ENCODE measurements around the gene TYRP1. TPM values are rescaled to one million over a fixed set of nuclear protein-coding genes. Genes with fewer than 3 reads are reported as not detected.

The TYRP1 gene
- total RNA-seq, 1 donor from 2014 or later = not detected

- Mint-ChIP-seq H3K4me1 (peaks cover 10% of the 10 kb centered on the region), H3K36me3 (ENCODE audit: low read depth) (no peaks in the 10 kb centered on the region), H3K27me3 (ENCODE audit: low read depth) (no peaks in the 10 kb centered on the region), H3K4me3 (no peak overlapping the region), H3K27ac (ENCODE audit: unreplicated experiment) (no peak overlapping the region), H3K9me3 (no peaks in the 10 kb centered on the region)
- DNase-seq (ENCODE audit: low read depth, low spot score) = no peak
- TF ChIP-seq CTCF (conservative IDR thresholded peaks at IDR 0.05) = no peak
Measured at GRCh38 chr9:12718482-12719026, 25.4 kb downstream of the TYRP1 start.

- no peaks in the 10 kb centered on the region for H3K36me3 Mint-ChIP-seq (ENCODE audit: low read depth)
- peaks cover 10% of the 10 kb centered on the region for H3K4me1 Mint-ChIP-seq
- no peak overlapping the region for H3K27ac Mint-ChIP-seq (ENCODE audit: unreplicated experiment)
- H3K4me3 Mint-ChIP-seq = peak overlapping the region; percentile 43
- no peaks in the 10 kb centered on the region for H3K9me3 Mint-ChIP-seq
- no peak for DNase-seq (ENCODE audit: low read depth, low spot score)
- peak; percentile 76 for TF ChIP-seq CTCF (conservative IDR thresholded peaks at IDR 0.05)
- H3K27me3 Mint-ChIP-seq (ENCODE audit: low read depth) = no peaks in the 10 kb centered on the region
Measured at GRCh38 chr9:12719431-12719830, 26.2 kb downstream of the TYRP1 start.

GRCh38 chr9:12720551-12720950 is 27.4 kb downstream of the TYRP1 start:
- DNase-seq (ENCODE audit: low read depth, low spot score) = no peak
- H3K4me1 Mint-ChIP-seq = peaks cover 10% of the 10 kb centered on the region
- TF ChIP-seq CTCF (conservative IDR thresholded peaks at IDR 0.05) = no peak
- no peaks in the 10 kb centered on the region for H3K36me3 Mint-ChIP-seq (ENCODE audit: low read depth)
- no peak overlapping the region for H3K4me3 Mint-ChIP-seq
- no peaks in the 10 kb centered on the region for H3K27me3 Mint-ChIP-seq (ENCODE audit: low read depth)
- H3K9me3 Mint-ChIP-seq = no peaks in the 10 kb centered on the region
- H3K27ac Mint-ChIP-seq (ENCODE audit: unreplicated experiment) = no peak overlapping the region

- H3K27me3 Mint-ChIP-seq (ENCODE audit: low read depth) = no peaks in the 10 kb centered on the region
- no peak for TF ChIP-seq CTCF (conservative IDR thresholded peaks at IDR 0.05)
- H3K27ac Mint-ChIP-seq (ENCODE audit: unreplicated experiment) = no peak overlapping the region
- no peaks in the 10 kb centered on the region for H3K9me3 Mint-ChIP-seq
- no peak for DNase-seq (ENCODE audit: low read depth, low spot score)
- no peaks in the 10 kb centered on the region for H3K36me3 Mint-ChIP-seq (ENCODE audit: low read depth)
- H3K4me3 Mint-ChIP-seq = no peak overlapping the region
- peaks cover 10% of the 10 kb centered on the region for H3K4me1 Mint-ChIP-seq
Measured at GRCh38 chr9:12722131-12722530, 28.9 kb downstream of the TYRP1 start.

- peak; percentile 72 for TF ChIP-seq CTCF (conservative IDR thresholded peaks at IDR 0.05)
Measured at GRCh38 chr9:12723409-12724028, 30.3 kb downstream of the TYRP1 start.

More at GRCh38 chr9:12723409-12724028, 30.3 kb downstream of the TYRP1 start:
- H3K4me3 Mint-ChIP-seq = no peak overlapping the region
- H3K36me3 Mint-ChIP-seq (ENCODE audit: low read depth) = no peaks in the 10 kb centered on the region
- H3K27me3 Mint-ChIP-seq (ENCODE audit: low read depth) = no peaks in the 10 kb centered on the region
- peaks cover 5% of the 10 kb centered on the region for H3K4me1 Mint-ChIP-seq
- H3K27ac Mint-ChIP-seq (ENCODE audit: unreplicated experiment) = no peak overlapping the region
- DNase-seq (ENCODE audit: low read depth, low spot score) = no peak
- H3K9me3 Mint-ChIP-seq = no peaks in the 10 kb centered on the region

Measured in neural crest cell (in vitro differentiated cells).